Liver (tissue), 9 donors: Measurements from ENCODE around the gene F8A1. TPM values are rescaled to one million over a fixed set of nuclear protein-coding genes. Genes with fewer than 3 reads are reported as not detected.
"Not testable (repeated sequence)": the region's sequence is repeated elsewhere in the genome, so short reads cannot be mapped to it uniquely, and the experiment has no call there.

Experiments
- DNase-seq: peaks from one replicate; pipeline ENCODE4 v3.0.0-alpha.2; 2017; ENCODE audit warnings: low spot score
- H3K27ac ChIP-seq, 2 donors: one replicate each; pipeline ENCODE4 v1.7.0; 2013; ENCODE audit warnings: inconsistent platforms in 2 of 2, low read length in 2 of 2, control low read depth in 1 of 2, low read depth in 1 of 2, mild to moderate bottlenecking in 1 of 2
- H3K27me3 ChIP-seq, 4 donors: one replicate each; pipeline versions ENCODE4 v1.6.1 to v1.7.0; 2013; ENCODE audit warnings: low read length in 3 of 4, inconsistent platforms in 1 of 4, mild to moderate bottlenecking in 1 of 4, moderate library complexity in 1 of 4; ENCODE audit not compliant: control insufficient read depth in 4 of 4, insufficient read depth in 4 of 4
- H3K36me3 ChIP-seq, 4 donors: one replicate each; pipeline versions ENCODE4 v1.6.1 to v1.7.0; 2013; ENCODE audit warnings: low read length in 3 of 4, mild to moderate bottlenecking in 3 of 4, low read depth in 1 of 4, moderate library complexity in 1 of 4; ENCODE audit not compliant: control insufficient read depth in 4 of 4, insufficient read depth in 3 of 4
- H3K4me1 ChIP-seq, 4 donors: one replicate each; pipeline versions ENCODE4 v1.6.1 to v1.7.0; 2013; ENCODE audit warnings: low read length in 3 of 4, mild to moderate bottlenecking in 3 of 4, moderate library complexity in 1 of 4; ENCODE audit not compliant: control insufficient read depth in 4 of 4, insufficient read depth in 4 of 4
- H3K4me3 ChIP-seq, 3 donors: one replicate each; pipeline versions ENCODE4 v1.6.1 to v1.7.0; 2013; ENCODE audit warnings: low read length in 3 of 3, control low read depth in 1 of 3, low read depth in 1 of 3, mild to moderate bottlenecking in 1 of 3
- H3K9ac ChIP-seq, 2 donors: one replicate each; pipeline ENCODE4 v1.7.0; 2013; ENCODE audit warnings: low read length in 2 of 2, mild to moderate bottlenecking in 2 of 2, moderate library complexity in 2 of 2, control low read depth in 1 of 2, low read depth in 1 of 2
- H3K9me3 ChIP-seq, 4 donors: one replicate each; pipeline versions ENCODE4 v1.6.1 to v1.7.0; 2013; ENCODE audit warnings: low read length in 3 of 4; ENCODE audit not compliant: control insufficient read depth in 4 of 4
- ATF3 ChIP-seq: IDR thresholded peaks from 2 replicates; pipeline ENCODE4 v1.6.1; 2016; ENCODE audit warnings: antibody characterized with exemption
- CTCF ChIP-seq: fragments of 150-350 bp; IDR thresholded peaks from 2 replicates; pipeline ENCODE4 v1.5.1; 2017; ENCODE audit warnings: improper control_type of control experiment, low read depth, low read length; ENCODE audit not compliant: missing input control
- GABPA ChIP-seq, 2 donors: IDR thresholded peaks in 1 of 2; conservative IDR thresholded peaks in 1 of 2; 2 replicates each; pipeline ENCODE4 v1.6.1; 2016; ENCODE audit warnings: antibody characterized with exemption in 2 of 2, mild to moderate bottlenecking in 1 of 2, moderate library complexity in 1 of 2
- HNF4A ChIP-seq, 2 donors: conservative IDR thresholded peaks; 2 replicates each; pipeline ENCODE4 v1.6.1; 2016; ENCODE audit warnings: antibody characterized with exemption in 2 of 2, mild to moderate bottlenecking in 2 of 2
- JUND ChIP-seq, 2 donors: IDR thresholded peaks; 2 replicates each; pipeline ENCODE4 v1.6.1; 2016; ENCODE audit warnings: antibody characterized with exemption in 2 of 2
- RAD21 ChIP-seq, 2 donors: IDR thresholded peaks; 2 replicates each; pipeline ENCODE4 v1.6.1; 2016; ENCODE audit warnings: antibody characterized with exemption in 2 of 2, mild to moderate bottlenecking in 2 of 2
- REST ChIP-seq: IDR thresholded peaks from 2 replicates; pipeline ENCODE4 v1.6.1; 2016; ENCODE audit warnings: antibody characterized with exemption, mild to moderate bottlenecking
- RXRA ChIP-seq, 2 donors: IDR thresholded peaks; 2 replicates each; pipeline ENCODE4 v1.6.1; 2017 to 2018; ENCODE audit warnings: antibody characterized with exemption in 2 of 2, mild to moderate bottlenecking in 1 of 2
- TAF1 ChIP-seq: conservative IDR thresholded peaks from 2 replicates; pipeline ENCODE4 v1.6.1; 2016; ENCODE audit warnings: antibody characterized with exemption, mild to moderate bottlenecking
- ZBTB33 ChIP-seq: IDR thresholded peaks from 2 replicates; pipeline ENCODE4 v1.6.1; 2016; ENCODE audit warnings: antibody characterized with exemption
- WGBS: extraction: QIAGEN DNeasy Blood & Tissue Kit; methylation state at CpG from one replicate; pipeline ENCODE4 v1.1.7; 2013; 5-methylcytosine and 5-hydroxymethylcytosine counted together
- polyA plus RNA-seq, 2 donors: library from polyadenylated mRNA; stranded (reverse) in 1 of 2; unstranded in 1 of 2; fragments of 200-250 nt in 1 of 2; fragments of >200 nt in 1 of 2; fragmentation: Nextera tagmentation in 1 of 2; extraction: Ambion mirVana in 1 of 2; gene quantifications; one replicate each; pipeline versions ENCODE4 v1.2.1 to v1.2.3, GENCODE V29; 2013 to 2015
- total RNA-seq, 2 donors: library from RNA; depleted of rRNA; stranded (reverse); fragments of >200 nt; gene quantifications; one replicate each; pipeline ENCODE4 v1.2.3, GENCODE V29; 2014
- donor health status: healthy.
- donor health status: healthy.
- donor health status: healthy.
- donor health status: healthy.
- donor health status: healthy.

Gene F8A1
- total and polyA plus RNA-seq, 4 donors, result 0.42 to 25.0 (median 4.8) TPM

GRCh38 chrX:154908821-154909220 is 22.7 kb downstream of the F8A1 start:
- peaks cover 0 to 5% (median 2%) of the 10 kb centered on the region in 4 donors for H3K9me3 ChIP-seq
- H3K9ac ChIP-seq, result no peak overlapping the region
- 89% methylated on average over 3 of the region's 3 CpGs for WGBS
- H3K36me3 ChIP-seq, result no peaks in the 10 kb centered on the region
- TF ChIP-seq GABPA (IDR thresholded peaks at IDR 0.05 in 1 of 2, conservative IDR thresholded peaks at IDR 0.05 in 1 of 2), result no peak
- no peak for TF ChIP-seq JUND (IDR thresholded peaks at IDR 0.05)
- no peaks in the 10 kb centered on the region for H3K4me1 ChIP-seq
- H3K27me3 ChIP-seq, result no peaks in the 10 kb centered on the region
- DNase-seq, result no peak
- no peak overlapping the region for H3K4me3 ChIP-seq
- no peak overlapping the region for H3K27ac ChIP-seq

- not testable (repeated sequence) for H3K36me3 ChIP-seq, H3K27ac ChIP-seq, H3K9me3 ChIP-seq, H3K4me3 ChIP-seq, H3K9ac ChIP-seq, H3K4me1 ChIP-seq, H3K27me3 ChIP-seq, DNase-seq
- 94% methylated on average over 4 of the region's 4 CpGs for WGBS
These were observed 23.9 kb downstream of the F8A1 start for GRCh38 chrX:154910048-154910447.

- not testable (repeated sequence) for H3K9me3 ChIP-seq, H3K27me3 ChIP-seq, H3K36me3 ChIP-seq, H3K9ac ChIP-seq, H3K27ac ChIP-seq, DNase-seq, H3K4me1 ChIP-seq, H3K4me3 ChIP-seq
- 89% methylated on average over 11 of the region's 11 CpGs for WGBS
These were observed 24.4 kb downstream of the F8A1 start for GRCh38 chrX:154910528-154910927.

GRCh38 chrX:154914052-154914451 is 27.9 kb downstream of the F8A1 start:
- no peak overlapping the region for H3K27ac ChIP-seq
- peaks cover 0 to 5% (median under 1%) of the 10 kb centered on the region in 4 donors for H3K4me1 ChIP-seq
- no peak overlapping the region for H3K4me3 ChIP-seq
- no peaks in the 10 kb centered on the region for H3K36me3 ChIP-seq
- WGBS, result 93% methylated on average over 2 of the region's 2 CpGs
- no peak for DNase-seq
- H3K9ac ChIP-seq, result no peak overlapping the region
- H3K27me3 ChIP-seq, result no peaks in the 10 kb centered on the region
- TF ChIP-seq ATF3, result no peak
- TF ChIP-seq TAF1, result no peak
- H3K9me3 ChIP-seq, result peaks cover 0 to 5% (median 2%) of the 10 kb centered on the region in 4 donors

GRCh38 chrX:154918060-154918483 is 31.9 kb downstream of the F8A1 start:
- H3K4me3 ChIP-seq, result peak overlapping the region in 1 of 3 donors; percentile 31

More at GRCh38 chrX:154918060-154918483, 31.9 kb downstream of the F8A1 start:
- no peaks in the 10 kb centered on the region for H3K9me3 ChIP-seq
- DNase-seq, result peak; percentile 34
- WGBS, result 13% methylated on average over 5 of the region's 5 CpGs
- peaks cover 0 to 5% (median under 1%) of the 10 kb centered on the region in 4 donors for H3K4me1 ChIP-seq
- H3K9ac ChIP-seq, result no peak overlapping the region
- TF ChIP-seq RXRA (IDR thresholded peaks at IDR 0.05) (peak in 1 of 2 donors; percentile 27), REST (no peak), CTCF (peak; percentile 58), ZBTB33 (no peak), HNF4A (conservative IDR thresholded peaks at IDR 0.05) (peak in 1 of 2 donors; percentile 10), JUND (IDR thresholded peaks at IDR 0.05) (no peak), RAD21 (IDR thresholded peaks at IDR 0.05) (peak; percentile 83 to 93)
- H3K27ac ChIP-seq, result no peak overlapping the region
- no peaks in the 10 kb centered on the region for H3K36me3 ChIP-seq
- no peaks in the 10 kb centered on the region for H3K27me3 ChIP-seq
